HepG2 (cell line): ENCODE data around the gene KLHDC4.
"Not testable (repeated sequence)": the region's sequence is repeated elsewhere in the genome, so short reads cannot be mapped to it uniquely, and the experiment has no call there.

Experiments
- FOXK1 ChIP-seq: sonication (generic); formaldehyde crosslinking; IDR thresholded peaks from 2 replicates; pipeline ENCODE4 v1.4.0; 2020; ENCODE audit warnings: low read depth, missing genetic modification reagents, borderline replicate concordance
- HNF4G ChIP-seq, 2 experiments: sonication (generic) in 1 of 2; formaldehyde crosslinking in 1 of 2; IDR thresholded peaks; 2 replicates each; pipeline versions ENCODE4 v1.4.0 to v1.6.1; 2011 to 2020; ENCODE audit warnings: borderline replicate concordance in 2 of 2, low read depth in 2 of 2, mild to moderate bottlenecking in 2 of 2, low read length in 1 of 2, missing genetic modification reagents in 1 of 2, moderate library complexity in 1 of 2
- RFX5 ChIP-seq: IDR thresholded peaks from 2 replicates; pipeline ENCODE4 v1.6.1; 2011; ENCODE audit warnings: low read depth, low read length, improper control_type of control experiment
- SIN3A ChIP-seq: IDR thresholded peaks from 2 replicates; pipeline ENCODE4 v1.6.1; 2011; ENCODE audit warnings: low read depth, mild to moderate bottlenecking, control low read depth, low read length, borderline replicate concordance
- TBP ChIP-seq: sonication (generic); formaldehyde crosslinking; IDR thresholded peaks from 2 replicates; pipeline ENCODE4 v1.5.0; 2020; ENCODE audit warnings: missing genetic modification reagents
- ZNF598 ChIP-seq: sonication (generic); formaldehyde crosslinking; IDR thresholded peaks from 2 replicates; pipeline ENCODE4 v1.5.1; 2020; ENCODE audit warnings: mild to moderate bottlenecking, missing genetic modification reagents, borderline replicate concordance
- TF ChIP-seq, protein P1 (sequence below): sonication (generic); formaldehyde crosslinking; IDR thresholded peaks from 2 replicates; pipeline ENCODE4 v1.5.0; 2020; ENCODE audit warnings: mild to moderate bottlenecking, missing genetic modification reagents, moderate library complexity

DNA sequence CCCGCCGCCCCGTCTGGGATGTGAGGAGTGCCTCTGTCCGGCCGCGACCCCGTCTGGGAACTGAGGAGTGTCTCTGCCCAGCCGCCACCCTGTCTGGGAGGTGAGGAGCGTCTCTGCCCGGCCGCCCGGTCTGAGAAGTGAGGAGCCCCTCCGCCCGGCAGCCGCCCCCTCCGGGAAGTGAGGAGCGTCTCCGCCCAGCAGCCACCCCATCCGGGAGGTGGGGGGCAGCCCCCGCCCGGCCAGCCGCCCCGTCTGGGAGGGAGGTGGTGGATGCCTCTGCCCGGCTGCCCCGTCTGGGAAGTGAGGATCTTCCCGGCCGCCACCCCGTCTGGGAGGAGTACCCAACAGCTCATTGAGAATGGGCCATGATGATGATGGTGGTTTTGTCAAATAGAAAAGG is 47.0 kb downstream of the KLHDC4 start:
- not testable (repeated sequence) for TF ChIP-seq TBP; ZNF598; SIN3A; HNF4G (IDR thresholded peaks at IDR 0.05; ENCODE audit: borderline replicate concordance, low read depth, low read length); HNF4G (CRISPR knock-in tag; IDR thresholded peaks at IDR 0.05; ENCODE audit: borderline replicate concordance, low read depth); RFX5; FOXK1 (CRISPR knock-in tag)
- TF ChIP-seq, protein P1, sequence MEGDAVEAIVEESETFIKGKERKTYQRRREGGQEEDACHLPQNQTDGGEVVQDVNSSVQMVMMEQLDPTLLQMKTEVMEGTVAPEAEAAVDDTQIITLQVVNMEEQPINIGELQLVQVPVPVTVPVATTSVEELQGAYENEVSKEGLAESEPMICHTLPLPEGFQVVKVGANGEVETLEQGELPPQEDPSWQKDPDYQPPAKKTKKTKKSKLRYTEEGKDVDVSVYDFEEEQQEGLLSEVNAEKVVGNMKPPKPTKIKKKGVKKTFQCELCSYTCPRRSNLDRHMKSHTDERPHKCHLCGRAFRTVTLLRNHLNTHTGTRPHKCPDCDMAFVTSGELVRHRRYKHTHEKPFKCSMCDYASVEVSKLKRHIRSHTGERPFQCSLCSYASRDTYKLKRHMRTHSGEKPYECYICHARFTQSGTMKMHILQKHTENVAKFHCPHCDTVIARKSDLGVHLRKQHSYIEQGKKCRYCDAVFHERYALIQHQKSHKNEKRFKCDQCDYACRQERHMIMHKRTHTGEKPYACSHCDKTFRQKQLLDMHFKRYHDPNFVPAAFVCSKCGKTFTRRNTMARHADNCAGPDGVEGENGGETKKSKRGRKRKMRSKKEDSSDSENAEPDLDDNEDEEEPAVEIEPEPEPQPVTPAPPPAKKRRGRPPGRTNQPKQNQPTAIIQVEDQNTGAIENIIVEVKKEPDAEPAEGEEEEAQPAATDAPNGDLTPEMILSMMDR (CRISPR knock-in tag) = not testable (repeated sequence)
